ENCODE measurements around the gene TSPYL2.

The TSPYL2 gene

GRCh38 chrX:53080628-53081580, 1.3 kb upstream of the TSPYL2 start:
- DNase-seq (ENCODE audit: low read depth), result peak; percentile 35

GRCh38 chrX:53082773-53083616, 828 bp downstream of the TSPYL2 start:
- DNase-seq (ENCODE audit: low read depth), result no peak

GRCh38 chrX:53084043-53084570, 1.9 kb downstream of the TSPYL2 start:
- peak; percentile 33 for DNase-seq (ENCODE audit: low read depth)

- no peak for DNase-seq (ENCODE audit: low read depth)
These were observed 2.7 kb downstream of the TSPYL2 start for GRCh38 chrX:53084863-53085262.

GRCh38 chrX:53085661-53086229, 3.6 kb downstream of the TSPYL2 start:
- no peak for DNase-seq (ENCODE audit: low read depth)

GRCh38 chrX:53086464-53086863, 4.3 kb downstream of the TSPYL2 start:
- DNase-seq (ENCODE audit: low read depth), result no peak

- DNase-seq (ENCODE audit: low read depth), result no peak
These were observed 5.2 kb downstream of the TSPYL2 start for GRCh38 chrX:53087388-53087831.

GRCh38 chrX:53088136-53088974, 6.2 kb downstream of the TSPYL2 start:
- peak; percentile 65 for DNase-seq (ENCODE audit: low read depth)

- peak; percentile 72 for DNase-seq (ENCODE audit: low read depth)
These were observed 7.2 kb downstream of the TSPYL2 start for GRCh38 chrX:53089224-53089842.

GRCh38 chrX:53089925-53090324, 7.8 kb downstream of the TSPYL2 start:
- no peak for DNase-seq (ENCODE audit: low read depth)

GRCh38 chrX:53091354-53091753, 9.2 kb downstream of the TSPYL2 start:
- DNase-seq (ENCODE audit: low read depth), result no peak

GRCh38 chrX:53093177-53093655, 11.0 kb downstream of the TSPYL2 start:
- peak; percentile 78 for DNase-seq (ENCODE audit: low read depth)

GRCh38 chrX:53093748-53094581, 11.8 kb downstream of the TSPYL2 start, which contains the start of gene KANTR:
Gene KANTR, plus strand, starts transcription at chrX:53094142. Its CDS starts 30,131 bp downstream, at chrX:53124273.
- DNase-seq (ENCODE audit: low read depth), result peak; percentile 95

- no peak for DNase-seq (ENCODE audit: low read depth)
These were observed 12.4 kb downstream of the TSPYL2 start for GRCh38 chrX:53094582-53094905.

- no peak for DNase-seq (ENCODE audit: low read depth)
These were observed 13.6 kb downstream of the TSPYL2 start for GRCh38 chrX:53095796-53096195.

- no peak for DNase-seq (ENCODE audit: low read depth)
These were observed 32.8 kb downstream of the TSPYL2 start for GRCh38 chrX:53114864-53115549.

- DNase-seq (ENCODE audit: low read depth), result no peak
These were observed 33.3 kb downstream of the TSPYL2 start for GRCh38 chrX:53115550-53115874.

- DNase-seq (ENCODE audit: low read depth), result no peak
These were observed 33.9 kb downstream of the TSPYL2 start for GRCh38 chrX:53116101-53116500.

- DNase-seq (ENCODE audit: low read depth), result no peak
These were observed 39.8 kb downstream of the TSPYL2 start for GRCh38 chrX:53122013-53122412.

Data from ELR (cell line).